HG02588 (cell line): Measurements from ENCODE around the gene TMEM176A.

Experiments used
- ATAC-seq: cut with Tn5 transposase; IDR thresholded peaks from one replicate; pipeline ENCODE4 v1.9.1; 2021; ENCODE audit warnings: mild to moderate bottlenecking, moderate library complexity; ENCODE audit not compliant: unreplicated experiment

The TMEM176A gene

DNA sequence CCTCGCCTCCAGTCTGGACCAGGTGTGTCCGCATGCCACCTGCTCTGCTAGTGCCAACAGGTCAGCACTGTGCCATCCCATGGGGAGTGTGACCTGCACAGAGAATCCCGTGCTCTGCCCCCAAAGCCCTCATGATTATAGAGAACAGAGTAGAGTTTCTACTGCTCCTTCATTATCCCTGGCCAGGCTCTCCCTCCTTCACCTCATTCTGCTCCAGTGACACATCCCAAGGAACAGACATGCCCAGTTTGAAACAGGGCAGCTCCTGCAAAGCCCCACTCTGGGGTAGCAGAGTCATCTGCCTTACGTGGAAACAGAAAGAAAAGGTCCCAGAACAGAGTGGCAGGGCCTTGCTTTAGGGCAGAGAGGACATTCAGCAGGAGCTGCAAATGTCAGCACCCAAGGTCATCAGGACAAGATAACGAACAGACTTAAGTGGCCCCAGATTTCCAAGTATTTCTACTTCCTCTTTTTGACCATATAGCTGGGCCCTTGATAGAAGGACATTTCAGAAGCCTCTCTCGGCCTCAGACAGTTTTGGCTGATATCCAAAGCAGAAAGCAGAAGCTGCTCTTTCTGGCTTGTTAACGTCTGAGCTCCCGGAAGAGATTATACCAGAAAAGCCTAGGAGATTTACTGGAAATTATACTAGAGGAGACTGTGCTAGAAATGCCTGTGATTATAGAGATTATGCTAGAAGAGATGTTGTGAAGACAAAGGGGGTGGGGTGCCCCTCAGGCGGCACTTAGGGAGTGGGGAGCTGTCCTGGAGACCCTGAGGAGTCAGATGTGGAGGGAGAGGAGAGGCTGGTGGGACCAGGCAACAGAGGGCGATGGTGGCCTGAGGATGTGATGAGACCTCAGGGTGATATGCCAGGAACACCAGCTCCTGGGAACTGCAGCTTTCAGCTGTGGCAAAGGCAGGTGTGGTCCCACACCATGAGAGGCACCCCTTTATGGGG lies 13.0 kb upstream of the TMEM176A start:
- ATAC-seq = no peak

DNA sequence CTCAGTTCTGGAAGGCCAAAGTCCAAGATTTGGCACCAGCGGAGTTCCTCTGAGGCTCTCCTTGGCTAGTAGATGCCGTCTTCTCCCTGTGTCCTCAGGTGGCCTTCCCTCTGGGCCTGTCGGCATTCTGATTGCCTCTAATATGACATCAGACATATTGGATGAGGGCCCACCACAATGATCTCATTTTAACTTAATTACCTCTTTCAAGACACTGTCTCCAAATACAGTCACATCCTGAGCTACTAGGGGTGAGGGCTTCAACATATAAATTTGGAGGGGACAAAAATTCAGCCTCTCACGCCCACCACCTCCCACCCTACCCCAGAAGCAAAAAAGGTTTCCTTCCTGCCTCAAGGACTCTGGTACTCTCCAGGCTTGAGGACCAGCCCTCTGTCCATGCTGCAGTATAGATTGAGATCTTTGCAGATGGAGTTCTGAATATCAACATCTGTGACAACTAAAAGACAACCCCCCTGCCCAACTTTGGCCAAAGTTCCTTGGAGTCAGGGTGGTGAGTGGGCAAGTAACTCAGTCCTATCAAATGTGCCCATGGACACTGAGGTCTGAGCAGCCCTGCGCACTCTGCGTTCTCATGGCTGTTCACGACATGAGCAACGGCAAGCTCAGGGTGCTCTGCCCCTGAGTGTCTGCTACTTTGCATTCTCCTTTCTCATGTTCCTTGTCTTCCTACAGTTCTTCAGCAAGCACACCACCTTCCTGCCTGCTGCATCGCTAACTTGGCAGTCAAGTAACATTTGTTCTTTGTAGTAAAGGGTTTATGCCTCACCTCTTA lies 11.9 kb upstream of the TMEM176A start:
- ATAC-seq = no peak

DNA sequence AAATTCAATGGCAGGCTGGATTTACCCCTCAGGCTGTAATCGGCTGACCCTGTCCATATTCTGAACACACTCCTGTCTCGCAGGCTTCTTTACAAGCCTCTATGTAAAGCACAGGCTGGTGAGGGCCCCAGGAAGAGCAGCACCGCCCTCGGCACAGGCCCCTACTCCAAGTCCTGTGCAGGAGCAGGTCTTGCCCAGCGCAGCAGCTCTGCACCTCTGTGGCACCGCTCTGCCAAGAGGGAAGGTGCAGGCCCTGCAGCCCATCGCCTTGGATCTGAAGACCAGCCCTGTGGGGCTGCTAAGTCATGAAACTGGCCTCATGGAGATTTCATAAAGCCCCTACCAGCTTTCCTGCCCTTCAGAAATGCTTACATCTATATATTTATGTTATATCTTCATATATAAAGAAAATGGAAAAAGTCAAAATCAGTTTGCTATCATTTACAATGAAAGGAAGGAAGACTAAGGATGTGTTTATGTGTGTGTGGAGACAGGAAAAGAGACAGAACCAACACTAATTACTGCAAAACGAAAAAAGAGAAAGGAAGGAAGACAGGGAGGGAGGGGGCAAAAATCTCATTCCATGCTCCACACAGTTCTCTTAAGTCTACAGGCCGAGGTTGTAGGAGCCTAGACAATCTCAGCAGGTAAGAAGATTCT lies 10.0 kb upstream of the TMEM176A start:
- ATAC-seq = no peak

DNA sequence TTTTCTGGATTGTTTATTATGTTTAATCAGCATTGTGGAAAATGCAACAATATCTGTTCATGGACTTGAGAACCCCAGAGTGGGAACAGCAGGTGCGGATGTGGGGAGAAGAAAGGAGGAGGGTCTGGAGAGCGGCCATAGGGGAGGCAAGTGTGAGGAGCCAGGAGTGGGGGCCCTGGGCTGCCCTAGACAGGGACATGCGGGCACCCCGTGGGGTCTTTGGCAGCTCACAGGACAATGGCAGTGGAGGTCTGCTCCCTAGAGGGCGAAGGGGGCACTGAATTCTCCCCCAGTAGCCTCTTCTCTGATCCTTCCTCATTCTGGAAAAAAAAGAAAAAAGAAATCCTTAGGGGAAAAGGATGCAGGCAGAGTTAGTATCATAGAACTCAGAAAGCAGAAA lies 9.3 kb upstream of the TMEM176A start:
- ATAC-seq = no peak

DNA sequence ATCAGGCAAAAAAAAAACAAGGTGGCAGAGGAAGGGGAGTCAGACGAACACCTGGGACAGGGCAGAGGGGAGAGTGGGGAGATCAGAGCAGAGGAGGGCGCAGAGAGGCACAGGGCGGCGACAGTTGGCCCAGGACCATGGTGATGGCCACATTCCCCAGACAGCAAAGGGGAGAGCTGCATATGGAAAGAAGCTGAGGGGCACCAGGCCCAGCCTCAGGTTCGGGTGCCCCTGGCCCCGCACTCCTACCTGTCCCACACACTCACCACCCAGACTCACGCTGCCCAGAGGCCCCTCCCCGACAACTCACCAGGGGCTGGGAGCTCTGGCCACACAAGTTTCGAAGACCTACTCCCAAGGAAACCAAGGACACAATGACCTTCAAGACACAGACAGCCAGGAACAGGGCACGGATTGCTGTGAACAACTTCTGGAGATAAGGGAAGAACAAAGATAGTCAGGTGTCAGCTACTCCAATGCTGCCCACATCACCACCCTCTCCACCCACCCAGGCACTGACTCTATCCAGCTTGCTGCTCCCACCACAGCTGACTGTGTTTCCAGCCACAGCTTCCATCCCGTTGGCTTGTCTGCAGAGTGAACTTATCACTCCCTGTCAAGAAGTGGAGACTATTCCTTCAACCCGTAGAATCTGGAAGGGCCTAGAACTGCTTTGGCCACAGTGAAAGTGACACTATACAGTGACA lies 8.7 kb upstream of the TMEM176A start:
- ATAC-seq = no peak

DNA sequence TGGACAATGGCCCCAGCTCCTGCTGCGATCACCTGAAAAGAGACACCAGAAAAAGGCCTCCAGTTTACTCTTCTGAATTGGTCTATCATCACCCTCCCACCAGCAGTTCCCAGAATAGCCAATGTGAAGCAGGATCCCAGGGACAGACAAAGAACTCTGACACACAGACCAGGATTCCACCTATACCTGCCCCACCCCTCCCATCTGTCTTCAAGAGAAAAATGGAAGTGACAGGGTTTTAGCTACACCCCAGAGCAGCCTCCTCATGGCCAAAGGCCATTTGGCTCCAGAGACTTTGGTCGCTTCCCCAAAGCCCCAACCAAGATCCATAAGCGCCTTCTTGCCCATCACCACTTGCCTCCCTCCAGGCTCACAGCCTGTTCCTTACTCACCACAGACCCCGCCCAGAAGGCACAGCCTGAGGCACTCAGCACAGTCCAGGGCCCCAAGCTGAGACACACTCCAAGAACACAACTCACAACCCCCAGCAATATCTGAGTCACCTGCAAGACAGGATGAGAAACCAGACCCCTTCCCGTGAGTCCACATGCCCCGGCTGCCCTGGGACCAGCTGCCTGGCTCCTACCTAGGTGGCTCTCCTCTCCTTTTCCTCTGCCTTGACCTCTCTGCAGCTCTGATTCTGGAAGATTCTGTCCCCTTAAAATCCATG lies 6.9 kb upstream of the TMEM176A start:
- ATAC-seq = no peak

DNA sequence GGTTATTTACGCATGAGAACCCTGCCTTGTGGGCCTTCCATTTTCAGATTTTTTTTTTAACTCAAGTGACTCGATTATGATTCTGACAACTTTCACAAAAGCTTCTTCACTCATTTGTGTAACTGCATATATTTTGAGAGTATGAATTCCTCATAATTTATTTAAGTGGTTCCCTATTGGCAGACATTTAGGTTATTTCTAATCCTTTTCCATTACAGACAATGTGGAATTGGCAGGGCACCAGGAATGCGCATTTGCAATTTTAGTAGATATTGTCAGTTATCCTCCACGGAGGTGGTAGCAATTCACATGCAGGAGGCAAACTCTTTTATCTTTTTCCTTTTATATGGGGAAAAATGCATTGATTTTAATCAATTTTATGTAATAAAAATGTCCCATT lies 2.9 kb upstream of the TMEM176A start:
- ATAC-seq = no peak

DNA sequence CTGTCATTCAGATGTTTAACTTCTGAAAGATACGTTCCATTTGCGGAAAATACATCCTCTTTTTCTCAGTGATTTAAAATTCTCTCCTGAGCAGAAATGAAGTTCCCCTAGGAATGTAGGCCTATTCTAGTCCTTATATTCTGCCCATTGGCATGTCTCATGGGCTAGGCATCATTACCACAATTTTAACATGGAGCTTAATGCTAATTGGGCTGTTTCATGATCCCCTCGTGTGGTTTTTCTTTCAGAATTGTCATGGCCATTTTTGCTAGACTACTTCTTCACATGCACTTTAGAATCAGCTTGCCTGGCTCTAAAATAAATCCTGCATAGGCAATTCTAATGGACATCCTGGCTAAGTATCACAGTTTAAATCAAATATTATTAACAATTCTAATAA lies 1.4 kb upstream of the TMEM176A start:
- ATAC-seq = no peak

DNA sequence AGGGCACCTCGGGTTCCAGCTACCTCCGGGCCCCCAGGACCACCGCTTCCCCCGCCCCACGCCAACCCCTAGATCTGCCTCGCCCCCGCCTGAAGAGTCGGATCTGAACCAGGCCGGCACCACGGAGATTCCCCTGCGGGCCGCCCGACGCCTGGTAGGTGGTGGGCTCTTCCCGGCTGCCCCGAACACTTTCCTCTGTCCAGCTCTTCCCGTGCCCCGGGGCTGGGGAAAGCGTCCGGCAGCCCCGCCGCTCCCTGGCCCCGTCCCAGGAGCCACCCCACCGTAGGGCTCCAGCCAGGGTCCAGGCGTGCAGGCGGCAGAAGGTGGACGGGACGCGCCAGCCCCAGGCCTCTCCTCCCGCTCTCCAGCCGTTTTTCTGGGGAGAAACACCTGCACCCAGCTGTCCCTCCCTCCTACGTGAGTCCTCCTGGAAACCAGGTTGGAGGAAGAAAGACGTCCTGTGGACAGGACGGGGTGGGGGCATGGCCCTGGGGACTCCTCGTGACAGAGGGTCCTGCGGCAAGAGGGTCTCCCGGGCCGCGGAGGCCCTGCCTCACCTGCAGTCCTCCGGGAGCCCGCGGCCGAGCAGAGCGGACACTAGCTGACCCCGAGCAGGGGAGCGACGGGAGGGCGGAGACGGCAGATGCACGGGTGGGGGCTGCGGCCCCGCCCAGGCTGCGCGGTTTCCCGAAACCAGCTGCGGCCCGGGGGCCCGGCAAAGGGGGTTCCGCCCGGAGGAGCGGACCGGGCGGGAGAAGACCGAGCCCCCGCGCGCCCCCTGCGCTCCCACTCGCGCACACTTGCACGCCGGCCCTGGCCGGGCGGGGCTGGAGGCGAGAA lies 608 bp upstream of the TMEM176A start, which contains the start of gene TMEM176B:
TMEM176B (minus strand) TSS at position 624 of the 840 bp plus-strand sequence. CDS start 3,795 bp downstream, outside the sequence.
- no peak for ATAC-seq

DNA sequence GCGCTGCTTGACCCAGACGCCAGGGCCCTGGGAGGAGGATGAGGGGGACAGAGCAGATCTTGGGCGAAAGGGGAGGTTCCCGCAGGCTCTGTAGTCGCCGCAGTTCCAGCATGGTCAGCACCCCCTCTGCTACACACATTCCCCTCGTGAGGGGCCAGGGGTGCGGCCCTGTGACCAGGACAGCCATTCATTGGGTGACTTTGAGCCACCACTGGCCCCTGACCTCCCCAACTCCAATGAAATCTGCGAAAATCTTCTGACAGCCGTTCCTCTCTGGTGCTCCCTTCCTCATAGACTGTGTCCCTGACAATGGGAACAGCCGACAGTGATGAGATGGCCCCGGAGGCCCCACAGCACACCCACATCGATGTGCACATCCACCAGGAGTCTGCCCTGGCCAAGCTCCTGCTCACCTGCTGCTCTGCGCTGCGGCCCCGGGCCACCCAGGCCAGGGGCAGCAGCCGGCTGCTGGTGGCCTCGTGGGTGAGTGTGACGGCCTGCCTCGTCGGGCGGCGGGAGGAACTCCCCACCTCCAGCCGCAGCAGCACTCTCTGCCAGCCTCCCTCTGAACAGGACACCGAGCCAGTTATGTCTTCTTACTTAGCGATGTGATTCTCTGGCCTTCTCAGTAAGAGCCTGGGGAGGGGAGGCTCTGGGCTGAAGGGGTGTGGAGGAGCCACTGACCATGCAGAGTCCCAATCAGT lies 825 bp downstream of the TMEM176A start:
- no peak for ATAC-seq

DNA sequence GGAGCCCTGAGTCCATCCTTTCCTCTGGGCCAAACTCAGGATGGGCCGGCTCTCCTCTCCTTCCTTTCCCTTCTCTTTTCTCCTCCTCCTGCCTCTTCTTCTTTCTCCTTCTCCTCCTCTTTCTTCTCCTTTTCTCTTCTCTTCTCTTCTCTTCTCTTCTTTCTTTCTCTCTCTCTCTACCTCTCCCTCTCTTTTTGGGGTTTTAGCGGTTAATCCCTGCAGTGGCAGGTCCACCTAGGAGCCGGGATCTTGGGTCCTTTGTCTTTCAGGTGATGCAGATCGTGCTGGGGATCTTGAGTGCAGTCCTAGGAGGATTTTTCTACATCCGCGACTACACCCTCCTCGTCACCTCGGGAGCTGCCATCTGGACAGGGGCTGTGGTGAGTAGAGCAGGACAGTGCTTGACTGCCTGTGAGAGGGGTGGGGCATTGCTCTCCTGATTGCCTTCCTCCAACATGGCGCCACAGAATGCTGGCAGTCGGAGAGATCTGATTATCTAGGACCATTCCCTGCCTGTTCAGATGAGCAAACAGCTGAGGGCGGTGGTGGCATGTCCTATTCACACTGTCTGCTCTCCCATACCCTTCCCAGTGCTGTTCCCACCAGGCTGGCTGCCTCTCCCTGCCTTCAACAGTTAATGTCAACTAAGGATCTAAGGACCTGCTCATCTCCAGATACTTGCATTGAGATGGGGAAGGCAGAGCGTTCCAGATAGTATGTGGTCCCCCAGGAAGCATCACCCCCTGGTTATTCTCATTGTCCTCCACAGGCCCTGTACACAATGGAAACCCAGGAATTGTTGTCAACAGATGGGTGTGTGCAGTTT lies 1.6 kb downstream of the TMEM176A start:
- ATAC-seq = no peak

DNA sequence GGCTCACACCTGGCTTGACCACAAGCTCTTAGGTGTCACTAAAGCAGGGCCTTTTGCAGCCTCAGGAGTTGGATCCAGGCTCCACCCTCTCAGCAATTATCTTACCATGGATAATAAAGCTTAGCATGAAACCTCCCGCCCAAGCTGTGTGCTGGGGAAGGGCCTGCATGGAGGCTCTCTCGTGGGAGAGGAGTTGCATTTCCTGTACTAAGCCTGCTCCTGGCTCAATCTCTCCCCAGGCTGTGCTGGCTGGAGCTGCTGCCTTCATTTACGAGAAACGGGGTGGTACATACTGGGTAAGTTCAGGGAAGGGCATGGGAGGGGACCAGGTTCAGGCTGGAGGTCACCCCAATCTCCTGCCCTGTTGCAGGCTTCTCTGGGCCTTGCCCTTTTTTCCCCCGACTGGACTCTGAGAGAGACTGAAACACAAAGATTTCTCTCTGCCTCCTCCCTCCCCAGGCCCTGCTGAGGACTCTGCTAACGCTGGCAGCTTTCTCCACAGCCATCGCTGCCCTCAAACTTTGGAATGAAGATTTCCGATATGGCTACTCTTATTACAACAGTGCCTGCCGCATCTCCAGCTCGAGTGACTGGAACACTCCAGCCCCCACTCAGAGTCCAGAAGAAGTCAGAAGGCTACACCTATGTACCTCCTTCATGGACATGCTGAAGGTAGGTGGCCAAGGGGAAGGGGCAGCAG lies 2.7 kb downstream of the TMEM176A start:
- ATAC-seq = no peak

DNA sequence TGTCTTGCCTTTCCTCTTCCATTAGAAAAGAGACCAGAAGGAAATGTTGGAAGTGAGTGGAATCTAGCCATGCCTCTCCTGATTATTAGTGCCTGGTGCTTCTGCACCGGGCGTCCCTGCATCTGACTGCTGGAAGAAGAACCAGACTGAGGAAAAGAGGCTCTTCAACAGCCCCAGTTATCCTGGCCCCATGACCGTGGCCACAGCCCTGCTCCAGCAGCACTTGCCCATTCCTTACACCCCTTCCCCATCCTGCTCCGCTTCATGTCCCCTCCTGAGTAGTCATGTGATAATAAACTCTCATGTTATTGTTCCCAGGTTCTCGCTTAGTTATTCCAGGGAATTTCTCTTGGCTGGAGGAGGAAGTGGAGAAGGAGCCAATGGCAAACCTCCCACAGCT lies 4.2 kb downstream of the TMEM176A start:
- no peak for ATAC-seq

DNA sequence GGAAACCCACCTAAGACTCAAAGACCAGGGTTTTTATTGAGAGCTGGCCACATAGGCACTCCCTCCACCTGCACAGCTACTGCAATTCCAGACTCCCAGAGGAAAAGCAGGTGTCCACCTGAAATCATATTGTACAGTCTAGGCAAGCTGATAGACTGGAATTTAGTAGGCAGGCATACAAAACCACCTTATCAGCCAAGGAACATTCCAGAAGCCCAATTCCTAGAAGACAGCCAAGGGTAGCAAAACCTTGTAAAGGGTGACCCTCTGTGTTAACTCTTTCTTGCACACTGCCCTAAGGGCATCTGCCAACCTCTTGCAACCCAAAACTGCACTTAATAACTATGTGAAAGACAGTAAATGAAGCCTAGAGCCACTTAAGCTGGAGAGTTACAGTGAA lies 5.3 kb downstream of the TMEM176A start:
- ATAC-seq = no peak

DNA sequence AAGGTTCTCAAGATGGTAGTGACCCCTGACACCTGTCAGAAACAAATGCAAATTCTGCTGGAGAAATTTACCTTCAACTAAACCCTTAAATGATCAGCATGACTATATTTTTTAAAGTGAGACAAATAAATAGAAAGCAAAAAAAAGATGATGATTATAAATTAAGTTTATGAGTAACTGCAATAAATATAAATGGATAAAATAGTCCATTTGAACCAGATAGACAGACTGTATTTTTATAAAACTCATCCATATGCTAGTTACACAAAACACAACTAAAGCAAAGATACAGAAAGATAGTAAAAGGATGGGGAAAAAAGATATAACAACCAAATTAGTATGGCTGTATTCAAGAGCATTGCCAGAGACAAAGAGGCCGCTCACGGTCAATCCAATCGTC lies 5.9 kb downstream of the TMEM176A start:
- no peak for ATAC-seq

DNA sequence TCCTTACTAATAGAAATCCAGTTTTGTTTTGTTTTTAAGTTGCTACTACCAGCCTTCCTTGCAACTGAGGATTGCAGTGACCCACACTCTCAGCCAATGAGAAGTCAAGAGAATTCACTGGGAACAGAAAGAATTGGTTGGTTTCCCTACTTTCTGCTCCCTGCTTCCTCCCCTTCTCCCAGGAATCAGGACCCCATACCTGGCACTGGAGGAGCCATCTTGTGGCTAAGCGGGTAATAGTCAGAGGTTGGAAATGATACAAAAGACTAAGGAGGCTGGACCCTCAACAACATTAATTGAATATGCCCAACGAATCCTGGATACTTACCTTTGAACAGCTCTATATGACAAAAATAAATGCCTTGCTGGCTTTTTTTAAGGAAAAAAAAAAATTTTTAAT lies 6.3 kb downstream of the TMEM176A start:
- ATAC-seq = no peak
